NCI-H2227 (cell line): ENCODE data around the gene PMEL.

Experiments used
- DNase-seq: peaks from one replicate; lab custom pipeline; 2025; ENCODE audit not compliant: unreplicated experiment; lab: John Stamatoyannopoulos, UW

PMEL gene

GRCh38 chr12:55942577-55943136 is 23.2 kb downstream of the PMEL start:
- no peak for DNase-seq

GRCh38 chr12:55942055-55942454 is 23.8 kb downstream of the PMEL start:
- DNase-seq, result no peak

GRCh38 chr12:55940065-55940732 is 25.6 kb downstream of the PMEL start:
- DNase-seq, result peak; percentile 79

DNA sequence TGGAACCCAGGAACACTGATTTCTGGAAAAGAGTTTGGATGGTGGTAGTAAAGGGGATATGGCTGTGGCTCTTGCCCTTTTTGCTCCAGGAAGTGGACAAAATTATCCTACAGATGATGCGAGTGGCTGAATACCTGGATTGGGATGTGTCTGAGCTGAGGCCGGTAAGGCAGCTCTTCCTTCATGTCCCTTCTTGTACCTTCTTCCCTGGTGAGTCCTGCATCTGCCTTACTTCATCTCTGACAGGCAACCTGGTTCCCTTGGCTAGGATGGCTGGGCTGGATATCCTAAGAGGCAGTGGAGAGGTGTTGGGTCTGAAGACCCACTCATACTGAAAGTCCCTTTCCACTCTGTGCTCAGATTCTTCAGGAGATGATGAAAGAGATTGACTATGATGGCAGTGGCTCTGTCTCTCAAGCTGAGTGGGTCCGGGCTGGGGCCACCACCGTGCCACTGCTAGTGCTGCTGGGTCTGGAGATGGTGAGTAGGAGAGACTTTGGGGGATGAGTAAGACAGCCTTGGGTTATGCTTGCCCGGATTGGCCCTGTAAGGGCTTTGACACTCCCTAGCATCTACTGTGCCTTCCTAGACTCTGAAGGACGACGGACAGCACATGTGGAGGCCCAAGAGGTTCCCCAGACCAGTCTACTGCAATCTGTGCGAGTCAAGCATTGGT is 26.9 kb downstream of the PMEL start:
- no peak for DNase-seq

GRCh38 chr12:55937981-55938380 is 27.9 kb downstream of the PMEL start:
- DNase-seq, result no peak

GRCh38 chr12:55935738-55936151 is 30.1 kb downstream of the PMEL start:
- DNase-seq, result no peak

DNA sequence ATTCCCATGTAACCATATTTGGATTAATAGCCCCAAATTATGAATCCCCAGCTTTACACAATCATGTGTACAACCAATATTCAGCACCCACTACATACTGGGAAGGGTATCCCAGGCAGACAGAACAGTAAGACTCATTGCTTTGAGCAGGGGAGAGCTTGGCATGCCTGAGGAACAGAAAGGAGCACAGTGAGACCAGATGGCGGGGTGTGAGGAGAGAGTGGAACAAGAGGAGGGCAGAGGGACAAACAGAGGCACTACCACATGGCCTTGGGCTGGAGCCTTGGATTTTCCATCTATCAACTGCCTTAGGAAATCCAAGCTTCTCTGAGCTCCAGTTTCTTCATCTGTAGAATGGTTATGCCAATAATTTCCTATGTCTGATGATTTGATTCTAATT is 31.1 kb downstream of the PMEL start:
- no peak for DNase-seq

DNA sequence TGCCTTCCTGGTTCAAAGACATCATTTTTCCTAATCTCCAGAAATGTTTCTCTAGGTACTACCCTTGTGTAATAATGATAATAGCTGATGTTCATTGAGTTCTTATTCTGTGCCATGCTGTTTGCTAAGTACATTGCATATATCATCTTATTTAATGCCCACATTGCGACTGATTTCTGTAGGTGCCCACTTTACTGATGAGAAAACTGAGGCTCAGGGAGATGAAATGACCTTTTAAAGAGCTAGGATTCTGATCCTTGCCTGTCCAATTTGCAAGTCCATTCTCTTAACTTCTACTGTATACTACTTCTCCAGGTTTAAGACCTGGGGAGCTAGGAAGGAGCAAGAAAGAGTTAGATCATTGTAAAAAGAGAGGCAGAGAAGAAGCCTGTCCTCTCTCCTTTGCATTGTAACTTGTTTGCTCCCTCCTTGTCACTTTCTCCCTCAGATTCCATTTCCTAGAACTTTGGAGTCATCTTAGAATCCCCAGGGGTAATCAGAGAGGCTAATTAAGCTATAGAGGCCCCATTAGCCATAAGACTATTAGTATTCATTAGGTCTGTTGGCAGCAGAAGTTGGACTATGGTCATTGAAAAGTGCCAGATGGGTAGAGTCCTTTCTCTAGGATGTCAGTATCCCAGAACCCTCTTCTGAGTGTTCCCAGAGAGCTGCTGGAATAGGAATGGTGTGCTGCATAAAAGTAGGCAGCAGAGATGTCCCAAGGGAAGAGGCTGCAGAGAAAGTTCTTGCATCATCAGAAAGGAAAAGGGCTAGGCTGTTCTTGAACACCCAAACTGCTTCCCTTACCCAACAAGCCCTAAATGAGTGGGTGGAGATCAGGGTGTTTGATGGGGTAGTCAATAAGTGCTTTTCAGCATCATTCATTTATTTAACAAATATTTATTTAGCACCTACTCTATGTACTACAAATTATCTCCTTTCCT is 31.8 kb downstream of the PMEL start:
- DNase-seq, result no peak

DNA sequence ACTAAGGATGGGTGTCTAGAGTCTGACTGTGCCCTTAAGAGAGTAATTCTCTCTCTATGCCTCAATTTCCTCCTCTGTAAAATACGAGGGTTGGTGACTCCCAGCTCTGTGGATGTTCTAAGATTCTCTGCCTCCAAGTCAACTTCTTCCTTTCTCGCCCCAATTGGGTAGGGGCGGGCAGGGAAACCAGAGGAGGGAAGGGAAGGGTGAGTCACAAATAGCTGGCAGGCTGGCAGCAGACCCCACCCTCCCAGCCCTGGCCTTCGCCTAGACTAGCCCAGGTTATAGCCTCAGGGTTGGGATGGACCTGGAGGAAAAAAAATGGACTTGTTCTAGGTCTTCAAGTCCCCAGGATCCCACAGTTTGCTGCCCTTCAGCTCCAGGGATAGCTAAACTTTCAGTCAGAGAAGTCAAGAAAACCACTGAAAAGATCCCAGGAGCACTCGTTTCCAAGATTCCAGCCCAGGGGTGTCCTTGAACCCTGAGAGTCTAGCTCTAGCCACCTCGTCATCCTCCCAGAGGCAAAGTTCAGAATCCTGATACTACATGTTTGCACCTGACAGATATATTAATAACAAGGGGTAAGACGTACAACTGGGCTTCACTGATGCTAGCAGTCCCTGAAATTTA is 32.6 kb downstream of the PMEL start:
- DNase-seq, result no peak

- DNase-seq, result no peak
These were observed 33.3 kb downstream of the PMEL start for GRCh38 chr12:55932551-55932910.

- DNase-seq, result peak; percentile 56
These were observed 33.9 kb downstream of the PMEL start for GRCh38 chr12:55931780-55932550.

GRCh38 chr12:55931317-55931779 is 34.5 kb downstream of the PMEL start:
- no peak for DNase-seq

DNA sequence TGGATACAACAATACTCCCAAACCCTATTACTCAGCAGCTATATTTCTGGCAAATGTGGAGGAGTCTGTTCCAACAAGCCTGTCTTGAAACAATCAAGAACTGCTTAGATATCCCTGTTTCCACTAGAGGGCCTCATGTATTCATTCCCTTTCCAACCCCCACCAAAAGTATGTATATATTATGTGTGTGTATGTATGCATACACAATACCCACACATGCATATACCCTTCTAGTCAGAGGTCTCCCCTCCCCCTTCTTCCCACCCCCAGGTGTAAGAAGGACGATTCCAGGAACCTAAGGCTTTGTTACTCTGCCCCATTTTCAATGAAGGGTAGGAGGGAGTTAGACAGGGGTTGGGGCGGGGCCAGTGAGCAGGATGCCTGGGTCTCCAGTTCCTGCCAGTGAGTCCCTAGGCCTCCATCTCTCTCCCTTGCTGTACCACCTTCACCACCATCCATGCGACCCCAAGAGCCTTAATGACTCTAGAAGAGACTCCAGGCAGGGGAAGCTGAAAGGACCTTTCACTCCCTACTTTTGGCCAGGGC is 35.0 kb downstream of the PMEL start, which contains the start of gene DGKA:
Gene DGKA (plus strand): TSS at position 392 of the 546 bp plus-strand sequence. CDS start 5,342 bp downstream, outside the sequence.
- peak; percentile 51 for DNase-seq

- no peak for DNase-seq
These were observed 36.5 kb downstream of the PMEL start for GRCh38 chr12:55929306-55929791.

DNA sequence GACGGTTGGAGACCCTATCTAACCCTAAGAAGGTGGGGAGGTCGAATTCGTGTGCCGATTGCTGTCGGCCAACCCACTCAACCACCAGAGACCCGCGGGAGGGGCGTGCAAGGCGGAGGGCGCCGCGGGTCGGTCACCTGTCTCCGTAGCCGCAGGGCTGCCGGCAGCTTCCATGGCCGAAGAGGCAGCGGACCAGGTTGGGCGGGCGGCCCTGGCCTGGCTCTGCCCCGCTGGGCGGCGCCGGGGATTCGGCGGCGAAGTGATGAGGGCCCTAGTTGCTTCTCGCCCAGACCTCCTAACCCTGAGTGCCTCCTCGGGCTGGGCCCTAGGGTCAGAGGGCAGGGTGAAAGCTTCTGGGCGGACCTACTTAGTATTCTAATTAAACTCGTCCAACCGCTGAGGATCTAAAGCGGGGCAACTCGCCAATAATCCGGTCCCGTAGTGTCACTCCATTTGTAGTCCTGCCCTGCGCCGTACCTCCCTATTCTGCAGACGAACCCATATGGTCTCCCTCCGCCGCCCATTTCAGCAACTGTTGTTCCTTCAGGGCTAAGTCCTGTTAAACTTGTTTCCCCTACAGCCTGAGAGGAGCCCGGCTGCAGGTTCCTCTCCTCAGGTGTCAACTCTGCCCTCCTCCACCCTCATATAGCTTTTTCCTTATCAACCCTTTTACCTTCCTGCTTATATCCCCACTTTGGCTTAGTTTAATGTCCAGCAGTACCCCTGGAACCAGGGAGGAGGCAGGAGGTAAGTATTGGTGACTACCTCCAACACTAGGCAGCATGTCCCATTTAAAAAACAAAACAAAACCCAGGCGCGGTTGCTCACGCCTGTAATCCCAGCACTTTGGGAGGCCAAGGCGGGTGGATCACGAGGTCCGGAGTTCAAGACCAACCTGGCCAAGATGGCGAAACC is 38.0 kb downstream of the PMEL start, which contains the start of gene PYM1:
Gene PYM1 (minus strand): TSS at position 307 of the 915 bp plus-strand sequence. CDS start 133 bp downstream, at position 174.
- peak; percentile 54 for DNase-seq

DNA sequence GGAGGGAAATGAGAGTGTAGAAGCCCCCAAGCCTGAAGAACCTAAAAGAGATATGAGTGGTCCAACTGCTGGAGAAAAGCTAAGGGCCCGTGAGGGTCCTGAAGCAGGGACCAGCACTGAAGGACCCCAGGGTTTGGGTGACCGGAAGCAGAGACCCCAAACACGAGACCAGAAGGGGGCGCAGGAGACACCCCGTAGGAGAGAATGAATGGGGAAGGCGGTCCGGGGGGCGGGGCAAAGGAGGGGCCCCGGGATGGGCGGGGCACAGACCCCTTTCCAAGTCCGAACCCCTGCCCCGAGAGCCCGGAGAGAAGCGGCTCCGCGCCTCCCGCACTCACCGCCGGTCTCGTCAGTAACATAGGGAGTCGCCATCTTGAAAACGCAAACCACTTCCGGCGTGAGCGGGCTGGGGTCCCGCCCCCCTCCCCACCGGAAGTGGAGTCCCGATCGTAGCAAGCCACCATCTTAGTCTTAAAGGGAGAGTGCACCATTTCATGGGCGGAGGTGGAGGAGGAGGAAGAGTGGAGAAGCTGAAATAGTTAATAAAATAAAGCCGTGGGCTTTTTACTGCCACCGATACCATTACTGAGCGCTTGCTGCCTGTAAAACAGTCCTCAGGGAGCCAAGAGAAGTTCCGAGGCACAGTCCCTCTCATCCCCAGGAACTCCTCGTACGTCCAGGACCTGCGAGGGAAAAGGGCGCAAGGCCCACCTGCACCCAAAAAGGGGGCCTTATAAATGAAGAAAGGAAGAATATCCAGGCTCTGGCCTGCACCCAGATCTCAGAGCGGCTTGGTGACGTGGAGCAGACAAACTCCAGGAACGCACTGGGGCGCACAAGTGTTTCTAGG is 38.9 kb downstream of the PMEL start:
- DNase-seq, result peak; percentile 91
